ENCODE data around the gene FOSB. TPM values are rescaled to one million over a fixed set of nuclear protein-coding genes. Genes with fewer than 3 reads are reported as not detected.

The FOSB gene
- polyA plus RNA-seq, 1 donor from 2014 or later, result 2.1 TPM

DNA sequence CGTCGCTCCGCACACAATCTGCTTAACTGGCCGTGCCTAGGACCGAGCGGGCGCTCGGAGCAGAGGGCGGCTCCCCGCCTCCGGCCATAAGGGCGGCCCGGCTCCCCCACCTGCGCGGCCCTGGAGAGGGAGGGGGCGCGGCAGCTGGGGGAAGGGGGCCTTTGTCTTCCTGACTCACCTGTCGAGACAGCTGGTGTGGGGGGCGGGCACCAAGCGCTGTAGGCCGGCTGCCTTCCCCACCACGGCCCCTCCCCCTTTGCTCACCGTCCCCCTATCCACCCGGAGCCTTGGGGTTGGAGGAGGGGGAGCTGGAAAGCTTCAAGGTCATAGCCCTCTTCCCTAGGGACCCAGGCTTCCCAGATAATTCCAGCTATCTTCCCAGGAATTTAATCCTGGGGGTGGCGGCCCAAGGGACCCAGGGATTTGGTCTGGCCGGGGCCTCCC, 40.6 kb downstream of the FOSB start:
- Histone ChIP-seq H2AFZ (ENCODE audit: low read depth, low read length) (no peak overlapping the region), H3F3A (ENCODE audit: insufficient read depth, low read length, poor library complexity, severe bottlenecking) (no peaks in the 10 kb centered on the region), H3K9me3 (ENCODE audit: low read length) (no peaks in the 10 kb centered on the region), H4K20me1 (ENCODE audit: insufficient read depth) (no peaks in the 10 kb centered on the region), H3K27me3 (ENCODE audit: insufficient read depth, low read depth, low read length) (no peaks in the 10 kb centered on the region), H3K4me3 (ENCODE audit: low read length) (peak overlapping the region; percentile 95), H3K9ac (ENCODE audit: low read length) (peak overlapping the region; percentile 66), H3K79me2 (replicated peaks; ENCODE audit: insufficient read depth, low read length) (no peaks in the 10 kb centered on the region), H3K9me2 (ENCODE audit: insufficient read depth, low read length) (no peaks in the 10 kb centered on the region), H3K4me2 (ENCODE audit: low read length) (peak overlapping the region; percentile 59), H3K36me3 (ENCODE audit: insufficient read depth, low read length) (no peaks in the 10 kb centered on the region), H3K27ac (ENCODE audit: low read length) (no peak overlapping the region)
- TF ChIP-seq EP300 (conservative IDR thresholded peaks at IDR 0.05; ENCODE audit: poor library complexity, severe bottlenecking) (no peak), RAD21 (conservative IDR thresholded peaks at IDR 0.05) (no peak), SMC3 (conservative IDR thresholded peaks at IDR 0.05; ENCODE audit: poor library complexity) (no peak), TAF1 (IDR thresholded peaks at IDR 0.05; ENCODE audit: low read depth) (no peak), EZH2 (IDR thresholded peaks at IDR 0.05; ENCODE audit: borderline replicate concordance, insufficient read depth, low read length, poor library complexity, severe bottlenecking) (no peak), MXI1 (conservative IDR thresholded peaks at IDR 0.05; ENCODE audit: poor library complexity, severe bottlenecking) (no peak), POLR2AphosphoS5 (IDR thresholded peaks at IDR 0.05) (no peak)
- TF ChIP-seq, protein P1, sequence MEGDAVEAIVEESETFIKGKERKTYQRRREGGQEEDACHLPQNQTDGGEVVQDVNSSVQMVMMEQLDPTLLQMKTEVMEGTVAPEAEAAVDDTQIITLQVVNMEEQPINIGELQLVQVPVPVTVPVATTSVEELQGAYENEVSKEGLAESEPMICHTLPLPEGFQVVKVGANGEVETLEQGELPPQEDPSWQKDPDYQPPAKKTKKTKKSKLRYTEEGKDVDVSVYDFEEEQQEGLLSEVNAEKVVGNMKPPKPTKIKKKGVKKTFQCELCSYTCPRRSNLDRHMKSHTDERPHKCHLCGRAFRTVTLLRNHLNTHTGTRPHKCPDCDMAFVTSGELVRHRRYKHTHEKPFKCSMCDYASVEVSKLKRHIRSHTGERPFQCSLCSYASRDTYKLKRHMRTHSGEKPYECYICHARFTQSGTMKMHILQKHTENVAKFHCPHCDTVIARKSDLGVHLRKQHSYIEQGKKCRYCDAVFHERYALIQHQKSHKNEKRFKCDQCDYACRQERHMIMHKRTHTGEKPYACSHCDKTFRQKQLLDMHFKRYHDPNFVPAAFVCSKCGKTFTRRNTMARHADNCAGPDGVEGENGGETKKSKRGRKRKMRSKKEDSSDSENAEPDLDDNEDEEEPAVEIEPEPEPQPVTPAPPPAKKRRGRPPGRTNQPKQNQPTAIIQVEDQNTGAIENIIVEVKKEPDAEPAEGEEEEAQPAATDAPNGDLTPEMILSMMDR (IDR thresholded peaks at IDR 0.05; ENCODE audit: poor library complexity, severe bottlenecking), result no peak
- TF ChIP-seq, protein P2, sequence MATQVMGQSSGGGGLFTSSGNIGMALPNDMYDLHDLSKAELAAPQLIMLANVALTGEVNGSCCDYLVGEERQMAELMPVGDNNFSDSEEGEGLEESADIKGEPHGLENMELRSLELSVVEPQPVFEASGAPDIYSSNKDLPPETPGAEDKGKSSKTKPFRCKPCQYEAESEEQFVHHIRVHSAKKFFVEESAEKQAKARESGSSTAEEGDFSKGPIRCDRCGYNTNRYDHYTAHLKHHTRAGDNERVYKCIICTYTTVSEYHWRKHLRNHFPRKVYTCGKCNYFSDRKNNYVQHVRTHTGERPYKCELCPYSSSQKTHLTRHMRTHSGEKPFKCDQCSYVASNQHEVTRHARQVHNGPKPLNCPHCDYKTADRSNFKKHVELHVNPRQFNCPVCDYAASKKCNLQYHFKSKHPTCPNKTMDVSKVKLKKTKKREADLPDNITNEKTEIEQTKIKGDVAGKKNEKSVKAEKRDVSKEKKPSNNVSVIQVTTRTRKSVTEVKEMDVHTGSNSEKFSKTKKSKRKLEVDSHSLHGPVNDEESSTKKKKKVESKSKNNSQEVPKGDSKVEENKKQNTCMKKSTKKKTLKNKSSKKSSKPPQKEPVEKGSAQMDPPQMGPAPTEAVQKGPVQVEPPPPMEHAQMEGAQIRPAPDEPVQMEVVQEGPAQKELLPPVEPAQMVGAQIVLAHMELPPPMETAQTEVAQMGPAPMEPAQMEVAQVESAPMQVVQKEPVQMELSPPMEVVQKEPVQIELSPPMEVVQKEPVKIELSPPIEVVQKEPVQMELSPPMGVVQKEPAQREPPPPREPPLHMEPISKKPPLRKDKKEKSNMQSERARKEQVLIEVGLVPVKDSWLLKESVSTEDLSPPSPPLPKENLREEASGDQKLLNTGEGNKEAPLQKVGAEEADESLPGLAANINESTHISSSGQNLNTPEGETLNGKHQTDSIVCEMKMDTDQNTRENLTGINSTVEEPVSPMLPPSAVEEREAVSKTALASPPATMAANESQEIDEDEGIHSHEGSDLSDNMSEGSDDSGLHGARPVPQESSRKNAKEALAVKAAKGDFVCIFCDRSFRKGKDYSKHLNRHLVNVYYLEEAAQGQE (IDR thresholded peaks at IDR 0.05; ENCODE audit: borderline replicate concordance), result no peak

DNA sequence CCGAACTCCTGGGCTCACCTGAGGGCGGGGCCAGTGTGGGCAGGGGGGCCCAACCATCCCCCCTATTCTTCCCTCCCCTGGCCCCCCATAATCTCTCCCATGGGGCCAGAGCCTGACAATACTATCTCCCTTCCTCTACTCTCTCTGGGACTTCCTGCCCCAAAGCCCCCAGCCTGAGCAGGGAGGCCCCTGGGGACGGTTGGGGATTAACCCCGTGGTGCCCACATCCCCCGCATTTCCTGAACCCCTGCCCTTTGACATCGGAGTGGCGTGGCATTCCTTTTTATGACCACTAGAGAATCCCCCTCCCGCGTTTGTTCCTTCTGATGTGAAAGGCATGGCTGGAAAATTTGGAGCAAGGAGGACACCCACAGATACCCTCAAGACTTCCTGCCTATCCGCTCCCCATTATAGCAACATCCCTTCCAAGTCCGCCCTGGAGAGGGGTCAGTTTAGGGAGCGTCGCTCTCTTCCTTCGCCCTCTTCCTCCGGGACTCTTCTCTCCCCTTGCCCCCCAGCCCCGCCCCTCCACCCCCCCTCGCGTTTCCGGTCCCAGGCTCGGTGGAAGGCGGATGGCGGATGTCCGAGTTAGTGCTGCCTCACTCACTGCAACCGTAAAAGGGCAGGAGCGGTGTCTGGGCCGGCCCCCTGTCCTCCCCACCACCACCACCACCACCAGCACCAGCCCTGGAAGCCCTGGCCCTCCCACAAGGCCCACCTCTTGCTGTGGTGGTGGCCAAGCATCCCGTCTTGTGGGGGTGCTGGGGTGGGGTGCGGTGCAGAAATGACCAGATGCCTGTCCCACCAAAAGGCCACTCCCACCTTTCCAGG, 41.3 kb downstream of the FOSB start:
- Histone ChIP-seq H3K9me3 (ENCODE audit: low read length) (no peaks in the 10 kb centered on the region), H3K4me3 (ENCODE audit: low read length) (peak overlapping the region; percentile 95), H2AFZ (ENCODE audit: low read depth, low read length) (no peak overlapping the region), H4K20me1 (ENCODE audit: insufficient read depth) (no peaks in the 10 kb centered on the region), H3K79me2 (replicated peaks; ENCODE audit: insufficient read depth, low read length) (no peaks in the 10 kb centered on the region), H3K27me3 (ENCODE audit: insufficient read depth, low read depth, low read length) (no peaks in the 10 kb centered on the region), H3F3A (ENCODE audit: insufficient read depth, low read length, poor library complexity, severe bottlenecking) (no peaks in the 10 kb centered on the region), H3K4me2 (ENCODE audit: low read length) (no peak overlapping the region), H3K9ac (ENCODE audit: low read length) (peak overlapping the region; percentile 66), H3K9me2 (ENCODE audit: insufficient read depth, low read length) (no peaks in the 10 kb centered on the region), H3K27ac (ENCODE audit: low read length) (no peak overlapping the region), H3K36me3 (ENCODE audit: insufficient read depth, low read length) (no peaks in the 10 kb centered on the region)
- TF ChIP-seq SMC3 (conservative IDR thresholded peaks at IDR 0.05; ENCODE audit: poor library complexity), result no peak
- TF ChIP-seq POLR2AphosphoS5 (IDR thresholded peaks at IDR 0.05), result no peak
- TF ChIP-seq EP300 (conservative IDR thresholded peaks at IDR 0.05; ENCODE audit: poor library complexity, severe bottlenecking), result no peak
- TF ChIP-seq, protein P2 (IDR thresholded peaks at IDR 0.05; ENCODE audit: borderline replicate concordance), result no peak
- no peak for TF ChIP-seq TAF1 (IDR thresholded peaks at IDR 0.05; ENCODE audit: low read depth)
- no peak for TF ChIP-seq EZH2 (IDR thresholded peaks at IDR 0.05; ENCODE audit: borderline replicate concordance, insufficient read depth, low read length, poor library complexity, severe bottlenecking)
- TF ChIP-seq RAD21 (conservative IDR thresholded peaks at IDR 0.05), result no peak
- TF ChIP-seq MXI1 (conservative IDR thresholded peaks at IDR 0.05; ENCODE audit: poor library complexity, severe bottlenecking), result no peak
- TF ChIP-seq, protein P1 (IDR thresholded peaks at IDR 0.05; ENCODE audit: poor library complexity, severe bottlenecking), result no peak
